ENCODE data around the gene DCST2.
A peak's percentile ranks its signal among the peaks of the same experiment; 100 is the strongest.

The DCST2 gene

GRCh38 chr1:155069551-155070157 is 36.1 kb upstream of the DCST2 start:
- no peak for DNase-seq (ENCODE audit: low read depth)

- DNase-seq (ENCODE audit: low read depth): no peak
These were observed 35.0 kb upstream of the DCST2 start for GRCh38 chr1:155068599-155068998.

- DNase-seq (ENCODE audit: low read depth): no peak
These were observed 33.2 kb upstream of the DCST2 start for GRCh38 chr1:155066777-155067176.

- no peak for DNase-seq (ENCODE audit: low read depth)
These were observed 31.4 kb upstream of the DCST2 start for GRCh38 chr1:155064832-155065429.

- no peak for DNase-seq (ENCODE audit: low read depth)
These were observed 30.7 kb upstream of the DCST2 start for GRCh38 chr1:155064111-155064831.

GRCh38 chr1:155063550-155064110 is 30.0 kb upstream of the DCST2 start, which contains the start of gene EFNA4:
Gene EFNA4 (plus strand): TSS chr1:155063740. CDS start chr1:155063824, 84 bp downstream.
- DNase-seq (ENCODE audit: low read depth): peak; percentile 76

- peak; percentile 70 for DNase-seq (ENCODE audit: low read depth)
These were observed 29.3 kb upstream of the DCST2 start for GRCh38 chr1:155062702-155063411.

GRCh38 chr1:155062151-155062686 is 28.6 kb upstream of the DCST2 start:
- DNase-seq (ENCODE audit: low read depth): no peak

- peak; percentile 97 for DNase-seq (ENCODE audit: low read depth)
These were observed 28.0 kb upstream of the DCST2 start for GRCh38 chr1:155061381-155062150.

- DNase-seq (ENCODE audit: low read depth): no peak
These were observed 27.2 kb upstream of the DCST2 start for GRCh38 chr1:155060736-155061135.

- DNase-seq (ENCODE audit: low read depth): no peak
These were observed 24.2 kb upstream of the DCST2 start for GRCh38 chr1:155057788-155058211.

GRCh38 chr1:155057104-155057503 is 23.5 kb upstream of the DCST2 start:
- DNase-seq (ENCODE audit: low read depth): no peak

- no peak for DNase-seq (ENCODE audit: low read depth)
These were observed 20.0 kb upstream of the DCST2 start for GRCh38 chr1:155053531-155054105.

GRCh38 chr1:155052439-155053395 is 19.1 kb upstream of the DCST2 start:
- no peak for DNase-seq (ENCODE audit: low read depth)

- peak; percentile 26 for DNase-seq (ENCODE audit: low read depth)
These were observed 18.3 kb upstream of the DCST2 start for GRCh38 chr1:155051777-155052398.

GRCh38 chr1:155051342-155051776 is 17.8 kb upstream of the DCST2 start:
- no peak for DNase-seq (ENCODE audit: low read depth)

GRCh38 chr1:155050560-155051341 is 17.2 kb upstream of the DCST2 start, which contains the start of gene ADAM15:
Gene ADAM15 (plus strand): TSS chr1:155051316. CDS start chr1:155051387, 71 bp downstream.
- peak; percentile 74 for DNase-seq (ENCODE audit: low read depth)

All from activated T-cell treated with anti-CD3 and anti-CD28 coated beads for 1 hour (primary cell).